ENCODE data around the gene ILF2. TPM values are rescaled to one million over a fixed set of nuclear protein-coding genes. Genes with fewer than 3 reads are reported as not detected.
A peak's percentile ranks its signal among the peaks of the same experiment; 100 is the strongest.

The ILF2 gene
- total and polyA plus RNA-seq, 4 donors, result 46.7 to 133 (median 111) TPM

DNA sequence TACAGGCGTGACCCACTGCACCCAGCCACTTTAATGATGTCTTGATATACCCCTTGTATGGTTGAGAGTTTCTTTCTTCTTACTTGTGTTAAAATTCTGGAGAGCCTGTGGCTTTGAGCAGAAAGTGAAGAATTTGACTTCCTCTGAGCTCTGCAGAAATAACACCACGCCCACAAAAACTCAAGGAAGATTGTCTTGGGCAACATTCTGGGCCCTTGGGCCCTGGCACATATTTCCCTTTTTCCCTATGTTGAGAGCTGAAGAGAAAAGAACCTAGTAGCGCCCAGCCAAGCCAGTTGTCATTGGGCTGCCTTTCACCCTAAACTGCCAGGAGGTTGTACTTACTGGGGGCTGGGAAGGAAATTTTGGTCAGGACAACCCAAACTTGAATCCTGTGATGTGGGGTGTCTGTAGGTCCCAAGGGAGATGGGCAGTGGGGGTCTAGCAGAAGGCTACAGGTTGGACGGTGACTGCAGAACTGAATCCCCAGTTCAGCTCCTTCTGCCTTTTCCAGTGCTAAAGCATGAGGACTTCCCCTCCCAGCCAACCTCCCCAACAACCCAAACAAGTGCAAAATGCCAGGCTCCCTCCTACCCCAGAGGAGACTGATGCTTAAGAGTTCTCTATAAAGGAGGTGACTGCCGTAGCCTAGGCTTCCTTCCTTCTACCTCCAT, 24.0 kb downstream of the ILF2 start:
- Histone ChIP-seq H3K36me3 (ENCODE audit: control insufficient read depth in 4 of 4, insufficient read depth in 4 of 4, low read length in 4 of 4) (peaks cover 25 to 38% (median 28%) of the 10 kb centered on the region in 4 donors), H3K27ac (ENCODE audit: low read depth in 1 of 2, low read length in 1 of 2) (peak overlapping the region in 1 of 2 donors; percentile 38), H3K27me3 (ENCODE audit: control insufficient read depth in 3 of 3, insufficient read depth in 3 of 3, low read length in 2 of 3) (no peaks in the 10 kb centered on the region), H3K4me3 (no peak overlapping the region), H3K9me3 (ENCODE audit: control insufficient read depth in 4 of 4, insufficient read depth in 3 of 4, low read length in 3 of 4) (no peaks in the 10 kb centered on the region), H3K9ac (ENCODE audit: insufficient read depth in 1 of 2, low read length in 2 of 2) (no peak overlapping the region), H3K4me1 (ENCODE audit: control insufficient read depth in 5 of 5, insufficient read depth in 5 of 5, low read length in 5 of 5) (peaks cover 0 to 5% (median 0%) of the 10 kb centered on the region in 5 donors)
- TF ChIP-seq, protein P1, sequence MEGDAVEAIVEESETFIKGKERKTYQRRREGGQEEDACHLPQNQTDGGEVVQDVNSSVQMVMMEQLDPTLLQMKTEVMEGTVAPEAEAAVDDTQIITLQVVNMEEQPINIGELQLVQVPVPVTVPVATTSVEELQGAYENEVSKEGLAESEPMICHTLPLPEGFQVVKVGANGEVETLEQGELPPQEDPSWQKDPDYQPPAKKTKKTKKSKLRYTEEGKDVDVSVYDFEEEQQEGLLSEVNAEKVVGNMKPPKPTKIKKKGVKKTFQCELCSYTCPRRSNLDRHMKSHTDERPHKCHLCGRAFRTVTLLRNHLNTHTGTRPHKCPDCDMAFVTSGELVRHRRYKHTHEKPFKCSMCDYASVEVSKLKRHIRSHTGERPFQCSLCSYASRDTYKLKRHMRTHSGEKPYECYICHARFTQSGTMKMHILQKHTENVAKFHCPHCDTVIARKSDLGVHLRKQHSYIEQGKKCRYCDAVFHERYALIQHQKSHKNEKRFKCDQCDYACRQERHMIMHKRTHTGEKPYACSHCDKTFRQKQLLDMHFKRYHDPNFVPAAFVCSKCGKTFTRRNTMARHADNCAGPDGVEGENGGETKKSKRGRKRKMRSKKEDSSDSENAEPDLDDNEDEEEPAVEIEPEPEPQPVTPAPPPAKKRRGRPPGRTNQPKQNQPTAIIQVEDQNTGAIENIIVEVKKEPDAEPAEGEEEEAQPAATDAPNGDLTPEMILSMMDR (IDR thresholded peaks at IDR 0.05; ENCODE audit: control extremely low read depth, extremely low read depth), result no peak
- ATAC-seq (ENCODE audit: insufficient read depth, low FRiP score) (no peak), DNase-seq (no peak)
- WGBS, 2 donors, result 51 to 75% methylated on average over 5 of the region's 5 CpGs

DNA sequence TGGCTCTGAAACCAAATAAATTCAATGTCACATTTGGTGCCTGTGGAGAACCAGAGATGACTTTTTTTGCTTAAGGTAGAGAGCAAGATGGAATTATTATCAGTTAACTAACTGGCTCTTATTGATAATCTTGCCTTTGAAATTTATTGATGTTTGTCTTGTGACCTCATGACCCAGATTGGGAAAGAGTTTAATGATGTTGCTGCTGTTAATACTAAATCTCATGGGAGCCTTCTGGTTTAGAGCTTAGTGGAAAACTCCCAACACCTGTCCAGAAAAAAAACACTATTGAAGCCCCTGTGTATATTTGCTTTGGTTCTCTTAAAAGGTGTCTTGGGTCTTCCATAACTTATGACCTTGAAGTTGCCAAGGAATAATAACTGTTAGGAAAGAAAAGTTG, 27.0 kb downstream of the ILF2 start:
- peaks cover 37 to 54% (median 44%) of the 10 kb centered on the region in 4 donors for H3K36me3 ChIP-seq (ENCODE audit: control insufficient read depth in 4 of 4, insufficient read depth in 4 of 4, low read length in 4 of 4)
- H3K27me3 ChIP-seq (ENCODE audit: control insufficient read depth in 3 of 3, insufficient read depth in 3 of 3, low read length in 2 of 3), result no peaks in the 10 kb centered on the region
- DNase-seq (no peak), ATAC-seq (ENCODE audit: insufficient read depth, low FRiP score) (no peak)
- no peak overlapping the region for H3K4me3 ChIP-seq
- peaks cover 0 to 9% (median 0%) of the 10 kb centered on the region in 5 donors for H3K4me1 ChIP-seq (ENCODE audit: control insufficient read depth in 5 of 5, insufficient read depth in 5 of 5, low read length in 5 of 5)
- TF ChIP-seq, protein P1 (IDR thresholded peaks at IDR 0.05; ENCODE audit: control extremely low read depth, extremely low read depth), result no peak
- H3K27ac ChIP-seq (ENCODE audit: low read depth in 1 of 2, low read length in 1 of 2), result no peak overlapping the region
- H3K9ac ChIP-seq (ENCODE audit: insufficient read depth in 1 of 2, low read length in 2 of 2), result no peak overlapping the region
- H3K9me3 ChIP-seq (ENCODE audit: control insufficient read depth in 4 of 4, insufficient read depth in 3 of 4, low read length in 3 of 4), result no peaks in the 10 kb centered on the region

DNA sequence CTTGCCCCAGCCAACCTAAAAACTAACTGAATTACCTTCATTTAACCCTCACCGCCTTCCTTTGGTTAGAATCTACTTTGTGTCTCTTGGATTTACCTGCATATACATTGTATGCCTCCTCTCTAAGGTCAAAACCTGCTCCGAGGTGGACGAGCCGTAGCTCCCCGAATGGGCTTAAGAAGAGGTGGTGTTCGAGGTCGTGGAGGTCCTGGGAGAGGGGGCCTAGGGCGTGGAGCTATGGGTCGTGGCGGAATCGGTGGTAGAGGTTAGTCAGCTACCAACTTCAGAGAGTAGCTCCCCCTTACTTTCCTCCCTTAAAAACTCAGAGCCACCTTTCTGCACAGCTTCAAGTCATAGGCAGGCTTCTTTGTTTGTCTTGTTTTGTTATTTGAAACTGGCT, 27.7 kb downstream of the ILF2 start:
- no peak for DNase-seq
- H3K4me3 ChIP-seq, result no peak overlapping the region
- H3K36me3 ChIP-seq (ENCODE audit: control insufficient read depth in 4 of 4, insufficient read depth in 4 of 4, low read length in 4 of 4), result peaks cover 43 to 59% (median 48%) of the 10 kb centered on the region in 4 donors
- no peak for ATAC-seq (ENCODE audit: insufficient read depth, low FRiP score)
- no peaks in the 10 kb centered on the region for H3K27me3 ChIP-seq (ENCODE audit: control insufficient read depth in 3 of 3, insufficient read depth in 3 of 3, low read length in 2 of 3)
- no peak overlapping the region for H3K27ac ChIP-seq (ENCODE audit: low read depth in 1 of 2, low read length in 1 of 2)
- no peaks in the 10 kb centered on the region for H3K9me3 ChIP-seq (ENCODE audit: control insufficient read depth in 4 of 4, insufficient read depth in 3 of 4, low read length in 3 of 4)
- H3K9ac ChIP-seq (ENCODE audit: insufficient read depth in 1 of 2, low read length in 2 of 2), result no peak overlapping the region
- 93 to 96% methylated on average over 11 of the region's 11 CpGs for WGBS, 2 donors
- TF ChIP-seq, protein P1 (IDR thresholded peaks at IDR 0.05; ENCODE audit: control extremely low read depth, extremely low read depth), result no peak
- peaks cover 0 to 11% (median 0%) of the 10 kb centered on the region in 5 donors for H3K4me1 ChIP-seq (ENCODE audit: control insufficient read depth in 5 of 5, insufficient read depth in 5 of 5, low read length in 5 of 5)
